GM20000 (cell line): ENCODE data around the gene SLC6A6.

ENCODE experiments used
- DNase-seq: peaks from one replicate; pipeline ENCODE4 v3.0.0; 2012; ENCODE audit warnings: low spot score
- CTCF ChIP-seq: IDR thresholded peaks from 2 replicates; pipeline ENCODE4 v1.5.1; 2012; ENCODE audit warnings: mild to moderate bottlenecking, control low read depth; ENCODE audit errors: extremely low read depth, missing control alignments

The SLC6A6 gene

GRCh38 chr3:14446988-14447570 is 44.7 kb downstream of the SLC6A6 start:
- TF ChIP-seq CTCF: no peak
- no peak for DNase-seq

GRCh38 chr3:14448063-14448462 is 45.7 kb downstream of the SLC6A6 start:
- no peak for TF ChIP-seq CTCF
- DNase-seq: no peak

- no peak for TF ChIP-seq CTCF
- no peak for DNase-seq
These were observed 46.6 kb downstream of the SLC6A6 start for GRCh38 chr3:14448756-14449727.

- no peak for DNase-seq
- no peak for TF ChIP-seq CTCF
These were observed 48.1 kb downstream of the SLC6A6 start for GRCh38 chr3:14450506-14450905.

- DNase-seq: no peak
- TF ChIP-seq CTCF: no peak
These were observed 48.7 kb downstream of the SLC6A6 start for GRCh38 chr3:14450922-14451606.

- no peak for DNase-seq
- TF ChIP-seq CTCF: no peak
These were observed 49.7 kb downstream of the SLC6A6 start for GRCh38 chr3:14451844-14452739.
